B cell (primary cell): ENCODE data around the gene TEKT5. TPM values are rescaled to one million over a fixed set of nuclear protein-coding genes. Genes with fewer than 3 reads are reported as not detected.

ENCODE experiments used
- ATAC-seq: fragments of 200-7000 bp; cut with Tn5 transposase; one replicate; pipeline ENCODE4 v1.10.0; 2021; ENCODE audit warnings: low read depth, mild to moderate bottlenecking, moderate number of reproducible peaks, moderate library complexity
- CTCF ChIA-PET: fragments of 350-600 bp; sonication (Branson Sonifier 250); formaldehyde crosslinking; loops from one replicate; lab custom pipeline; 2021; ENCODE audit warnings: antibody characterized with exemption, inconsistent platforms; lab: Charles Lee
- POLR2A ChIA-PET: fragments of 350-600 bp; sonication (Branson Sonifier 250); formaldehyde crosslinking; loops from one replicate; lab custom pipeline; 2021; ENCODE audit warnings: antibody characterized with exemption; lab: Charles Lee
- DNase-seq: peaks from one replicate; pipeline ENCODE4 v3.0.0; 2013
- H2AFZ ChIP-seq: 2 replicates; pipeline ENCODE4 v1.6.1; 2012; ENCODE audit warnings: mild to moderate bottlenecking, low read depth, low read length; ENCODE audit not compliant: insufficient read depth, poor library complexity, severe bottlenecking
- H3K27ac ChIP-seq, 2 donors: 1 replicate in 1 of 2; 2 replicates in 1 of 2; pipeline ENCODE4 v1.5.1; 2012 to 2013; ENCODE audit warnings: low read length in 2 of 2, mild to moderate bottlenecking in 2 of 2, moderate library complexity in 1 of 2
- H3K27me3 ChIP-seq, 4 experiments: fragments of 200-600 bp in 1 of 4; sonication (generic) in 1 of 4; replicated peaks in 1 of 4; 1 replicate in 2 of 4; 2 replicates in 2 of 4; pipeline versions ENCODE4 v1.6.1 to v1.7.0; 2013 to 2016; ENCODE audit warnings: low read length in 3 of 4, mild to moderate bottlenecking in 2 of 4, mixed read lengths in 1 of 4, moderate library complexity in 1 of 4; ENCODE audit not compliant: insufficient read depth in 4 of 4, control insufficient read depth in 3 of 4; ENCODE audit errors: control extremely low read depth in 1 of 4
- H3K36me3 ChIP-seq, 2 experiments: replicated peaks in 1 of 2; 1 replicate in 1 of 2; 2 replicates in 1 of 2; pipeline versions ENCODE4 v1.6.1 to v1.7.1; 2013; ENCODE audit warnings: low read length in 1 of 2; ENCODE audit not compliant: insufficient read depth in 2 of 2, control insufficient read depth in 1 of 2; ENCODE audit errors: control extremely low read depth in 1 of 2, extremely low read depth in 1 of 2
- H3K4me1 ChIP-seq, 2 donors: fragments of 200-600 bp in 1 of 2; sonication (generic) in 1 of 2; 1 replicate in 1 of 2; 2 replicates in 1 of 2; pipeline versions ENCODE4 v1.5.1 to v1.6.1; 2013 to 2017; ENCODE audit warnings: low read length in 2 of 2; ENCODE audit not compliant: control insufficient read depth in 2 of 2, insufficient read depth in 2 of 2
- H3K4me2 ChIP-seq: replicated peaks from 2 replicates; pipeline ENCODE3; 2012; ENCODE audit warnings: mild to moderate bottlenecking, low read depth, low read length; ENCODE audit not compliant: poor library complexity, severe bottlenecking
- H3K4me3 ChIP-seq, 5 experiments: fragments of 200-600 bp in 1 of 5; sonication (generic) in 1 of 5; 1 replicate in 3 of 5; 2 replicates in 2 of 5; pipeline versions ENCODE4 v1.5.1 to v1.7.0; 2011 to 2016; ENCODE audit warnings: low read length in 4 of 5, mild to moderate bottlenecking in 4 of 5, low read depth in 2 of 5, control low read depth in 1 of 5, moderate library complexity in 1 of 5; ENCODE audit not compliant: insufficient read depth in 1 of 5; ENCODE audit errors: control extremely low read depth in 1 of 5, extremely low read depth in 1 of 5
- H3K79me2 ChIP-seq: fragments of 200-600 bp; sonication (generic); one replicate; pipeline ENCODE4 v1.6.0; 2016; ENCODE audit warnings: low read length; ENCODE audit not compliant: control insufficient read depth, insufficient read depth
- H3K9ac ChIP-seq: fragments of 200-600 bp; sonication (generic); 2 replicates; pipeline ENCODE4 v1.6.1; 2017; ENCODE audit warnings: mild to moderate bottlenecking, low read length, moderate library complexity
- H3K9me3 ChIP-seq, 3 donors: one replicate each; pipeline versions ENCODE4 v1.6.1 to v1.7.1; 2013; ENCODE audit warnings: low read length in 2 of 3; ENCODE audit not compliant: control insufficient read depth in 2 of 3, insufficient read depth in 1 of 3; ENCODE audit errors: control extremely low read depth in 1 of 3
- H4K20me1 ChIP-seq: 2 replicates; pipeline ENCODE4 v1.6.0; 2012; ENCODE audit warnings: mild to moderate bottlenecking, low read length; ENCODE audit not compliant: insufficient read depth, control insufficient read depth, poor library complexity, severe bottlenecking
- H3K27ac Mint-ChIP-seq: one replicate; pipeline ENCODE4 v1.8.0; 2021; ENCODE audit warnings: mixed read lengths
- H3K27me3 Mint-ChIP-seq: one replicate; pipeline ENCODE4 v1.8.0; 2021; ENCODE audit warnings: mixed read lengths
- H3K4me1 Mint-ChIP-seq: one replicate; pipeline ENCODE4 v1.8.0; 2021; ENCODE audit warnings: mixed read lengths
- H3K4me3 Mint-ChIP-seq: one replicate; pipeline ENCODE4 v1.8.0; 2021; ENCODE audit warnings: mixed read lengths
- H3K9me3 Mint-ChIP-seq: one replicate; pipeline ENCODE4 v1.8.0; 2022; ENCODE audit warnings: mixed read lengths; ENCODE audit not compliant: insufficient read depth
- CTCF ChIP-seq: fragments of 200-600 bp; IDR thresholded peaks from one replicate; pipeline ENCODE4 v1.8.0; 2022; ENCODE audit warnings: antibody characterized with exemption, mild to moderate bottlenecking
- EZH2 ChIP-seq: IDR thresholded peaks from 2 replicates; pipeline ENCODE4 v1.6.1; 2012; ENCODE audit warnings: borderline replicate concordance, low read depth, mild to moderate bottlenecking, moderate library complexity, low read length; ENCODE audit not compliant: insufficient read depth, poor library complexity, severe bottlenecking
- WGBS: methylation state at CpG from one replicate; pipeline ENCODE4 v1.1.5; 2013; ENCODE audit warnings: missing lambda C conversion rate; ENCODE audit not compliant: insufficient coverage; 5-methylcytosine and 5-hydroxymethylcytosine counted together
- intact Hi-C: fragments of 100-400 bp; cut with micrococcal nuclease; formaldehyde crosslinking; loops from one replicate; pipeline ENCODE4 v1.10.0; 2022
- polyA plus RNA-seq: library from polyadenylated mRNA; depleted of rRNA; stranded (reverse); fragments of >200 nt; gene quantifications from 2 replicates; pipeline ENCODE4 v1.2.3, GENCODE V29; 2012
- total RNA-seq, 2 donors: library from RNA; stranded (reverse); fragments of 120-200 nt in 1 of 2; gene quantifications; 1 replicate in 1 of 2; 2 replicates in 1 of 2; pipeline versions ENCODE4 v1.2.3 to v1.2.4, GENCODE V29; 2013 to 2022

The TEKT5 gene
- total and polyA plus RNA-seq, 2 donors (not counting 1 experiment from before 2014, with no cell fraction given) = 0.42 to 0.57 TPM

- TF ChIP-seq EZH2 = no peak
- TF ChIP-seq CTCF = no peak
- Histone ChIP-seq H2AFZ (no peak overlapping the region), H3K4me3 (no peak overlapping the region), H3K4me1 (no peaks in the 10 kb centered on the region), H3K27ac (no peak overlapping the region), H3K79me2 (no peaks in the 10 kb centered on the region), H3K4me2 (no peak overlapping the region), H3K9ac (no peak overlapping the region), H3K36me3 (no peaks in the 10 kb centered on the region), H3K9me3 (peaks cover 0 to 4% (median 0%) of the 10 kb centered on the region in 3 donors), H3K27me3 (no peaks in the 10 kb centered on the region), H4K20me1 (no peaks in the 10 kb centered on the region)
- DNase-seq (no peak), ATAC-seq (no peak)
- H3K9me3 Mint-ChIP-seq = no peaks in the 10 kb centered on the region
- no peak overlapping the region for H3K4me3 Mint-ChIP-seq
- WGBS = 86% methylated on average over 6 of the region's 6 CpGs
- H3K27ac Mint-ChIP-seq = no peak overlapping the region
- no peaks in the 10 kb centered on the region for H3K4me1 Mint-ChIP-seq
- intact Hi-C loops = no loop called here
- ChIA-PET CTCF (interaction anchor here (0.5 kb wide), 1 partner anchor 47 kb away, joined by 5 read pairs; no protein-coding TSS in a partner anchor), POLR2A (no interaction called here)
- H3K27me3 Mint-ChIP-seq = peaks cover 22% of the 10 kb centered on the region
Observed at GRCh38 chr16:10641953-10642949, 52.5 kb downstream of the TEKT5 start.

DNA sequence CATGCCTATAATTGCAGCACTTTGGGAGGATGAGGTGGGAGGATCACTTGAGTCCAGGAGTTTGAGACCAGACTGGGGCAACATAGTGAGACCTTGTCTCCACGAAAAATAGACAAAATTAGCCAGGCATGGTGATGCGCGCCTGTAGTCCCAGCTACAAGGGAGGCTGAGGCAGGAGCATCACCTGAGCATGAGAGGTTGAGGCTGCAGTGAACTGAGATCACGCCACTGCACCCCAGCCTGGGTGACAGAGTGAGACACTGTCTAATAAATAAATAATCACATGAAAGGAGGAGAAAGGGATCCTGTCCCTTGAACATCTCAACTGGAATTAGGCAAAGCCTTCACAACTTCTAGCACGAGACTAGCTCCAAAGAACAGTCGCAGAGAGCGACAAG, 53.2 kb downstream of the TEKT5 start:
- Histone ChIP-seq H3K36me3 (no peaks in the 10 kb centered on the region), H3K79me2 (no peaks in the 10 kb centered on the region), H4K20me1 (no peaks in the 10 kb centered on the region), H2AFZ (no peak overlapping the region), H3K4me2 (no peak overlapping the region), H3K9ac (no peak overlapping the region), H3K27ac (no peak overlapping the region), H3K27me3 (no peaks in the 10 kb centered on the region), H3K4me3 (no peak overlapping the region), H3K4me1 (no peaks in the 10 kb centered on the region), H3K9me3 (peaks cover 0 to 4% (median 0%) of the 10 kb centered on the region in 3 donors)
- Mint-ChIP-seq H3K27me3 (peaks cover 22% of the 10 kb centered on the region), H3K4me3 (no peak overlapping the region), H3K9me3 (no peaks in the 10 kb centered on the region), H3K27ac (no peak overlapping the region), H3K4me1 (no peaks in the 10 kb centered on the region)
- WGBS = 93% methylated on average over 6 of the region's 7 CpGs
- DNase-seq (no peak), ATAC-seq (no peak)
- TF ChIP-seq EZH2 (no peak), CTCF (no peak)
- intact Hi-C loops = no loop called here
- POLR2A ChIA-PET = no interaction called here
- CTCF ChIA-PET = no interaction called here
